ENCODE data around the gene ARRDC1.

GRCh38 chr9:137612741-137613142 lies 7.3 kb downstream of the ARRDC1 start:
- TF ChIP-seq POLR2AphosphoS5 (IDR thresholded peaks at IDR 0.05; ENCODE audit: borderline replicate concordance, low read depth, low read length) (no peak), EZH2 (IDR thresholded peaks at IDR 0.05) (no peak), FOXP2 (optimal IDR thresholded peaks at IDR 0.05; ENCODE audit: control extremely low read depth, extremely low read length, insufficient read depth) (no peak)

Measured in SK-N-MC (cell line).